WI38 (cell line): ENCODE data around the gene RSPO4.

Source experiments
- H3K4me3 ChIP-seq: 2 replicates; pipeline ENCODE4 v1.5.1; 2011; ENCODE audit warnings: low read depth, mild to moderate bottlenecking, control low read depth, low read length
- TF ChIP-seq, protein P1 (sequence below): IDR thresholded peaks from 2 replicates; pipeline ENCODE4 v1.5.1; 2012; ENCODE audit warnings: low read depth, mild to moderate bottlenecking, control low read depth, low read length

Gene RSPO4

DNA sequence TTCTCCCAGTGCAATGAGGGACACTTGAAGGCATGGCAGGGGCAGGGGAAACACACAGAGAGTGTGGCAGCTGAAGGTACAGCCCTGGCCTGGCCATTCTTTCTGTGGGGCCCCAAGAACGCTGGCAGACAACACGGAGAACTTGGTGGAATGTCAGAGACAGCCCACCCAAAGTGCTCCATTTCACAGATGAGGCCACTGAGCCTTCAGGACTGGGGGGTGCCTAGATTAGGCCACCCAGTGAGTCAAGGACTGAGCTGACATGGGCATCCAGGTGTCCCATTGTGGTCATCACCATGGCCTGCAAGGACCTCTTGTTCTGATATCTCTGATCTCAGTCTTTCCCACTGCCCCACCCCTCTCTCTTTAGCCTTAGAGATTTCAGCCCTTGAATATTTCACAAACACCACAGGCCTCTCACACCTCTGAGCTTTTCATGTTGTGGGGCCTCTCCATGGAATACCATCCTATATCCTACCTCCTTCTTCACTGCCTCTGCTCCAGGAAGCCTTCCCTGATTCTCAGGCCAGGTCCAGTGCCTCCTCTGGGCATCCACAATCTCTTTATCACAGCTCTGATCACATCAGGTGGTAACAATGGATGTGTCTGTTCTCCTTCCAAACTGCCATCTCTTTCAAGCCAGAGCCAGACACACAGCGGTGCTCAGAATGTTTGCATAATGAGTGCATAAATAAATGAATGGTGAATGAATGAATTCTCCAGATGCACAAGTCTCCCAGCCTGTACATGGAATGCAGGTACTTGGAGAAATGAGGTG is 2.0 kb upstream of the RSPO4 start:
- TF ChIP-seq, protein P1, sequence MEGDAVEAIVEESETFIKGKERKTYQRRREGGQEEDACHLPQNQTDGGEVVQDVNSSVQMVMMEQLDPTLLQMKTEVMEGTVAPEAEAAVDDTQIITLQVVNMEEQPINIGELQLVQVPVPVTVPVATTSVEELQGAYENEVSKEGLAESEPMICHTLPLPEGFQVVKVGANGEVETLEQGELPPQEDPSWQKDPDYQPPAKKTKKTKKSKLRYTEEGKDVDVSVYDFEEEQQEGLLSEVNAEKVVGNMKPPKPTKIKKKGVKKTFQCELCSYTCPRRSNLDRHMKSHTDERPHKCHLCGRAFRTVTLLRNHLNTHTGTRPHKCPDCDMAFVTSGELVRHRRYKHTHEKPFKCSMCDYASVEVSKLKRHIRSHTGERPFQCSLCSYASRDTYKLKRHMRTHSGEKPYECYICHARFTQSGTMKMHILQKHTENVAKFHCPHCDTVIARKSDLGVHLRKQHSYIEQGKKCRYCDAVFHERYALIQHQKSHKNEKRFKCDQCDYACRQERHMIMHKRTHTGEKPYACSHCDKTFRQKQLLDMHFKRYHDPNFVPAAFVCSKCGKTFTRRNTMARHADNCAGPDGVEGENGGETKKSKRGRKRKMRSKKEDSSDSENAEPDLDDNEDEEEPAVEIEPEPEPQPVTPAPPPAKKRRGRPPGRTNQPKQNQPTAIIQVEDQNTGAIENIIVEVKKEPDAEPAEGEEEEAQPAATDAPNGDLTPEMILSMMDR = no peak

DNA sequence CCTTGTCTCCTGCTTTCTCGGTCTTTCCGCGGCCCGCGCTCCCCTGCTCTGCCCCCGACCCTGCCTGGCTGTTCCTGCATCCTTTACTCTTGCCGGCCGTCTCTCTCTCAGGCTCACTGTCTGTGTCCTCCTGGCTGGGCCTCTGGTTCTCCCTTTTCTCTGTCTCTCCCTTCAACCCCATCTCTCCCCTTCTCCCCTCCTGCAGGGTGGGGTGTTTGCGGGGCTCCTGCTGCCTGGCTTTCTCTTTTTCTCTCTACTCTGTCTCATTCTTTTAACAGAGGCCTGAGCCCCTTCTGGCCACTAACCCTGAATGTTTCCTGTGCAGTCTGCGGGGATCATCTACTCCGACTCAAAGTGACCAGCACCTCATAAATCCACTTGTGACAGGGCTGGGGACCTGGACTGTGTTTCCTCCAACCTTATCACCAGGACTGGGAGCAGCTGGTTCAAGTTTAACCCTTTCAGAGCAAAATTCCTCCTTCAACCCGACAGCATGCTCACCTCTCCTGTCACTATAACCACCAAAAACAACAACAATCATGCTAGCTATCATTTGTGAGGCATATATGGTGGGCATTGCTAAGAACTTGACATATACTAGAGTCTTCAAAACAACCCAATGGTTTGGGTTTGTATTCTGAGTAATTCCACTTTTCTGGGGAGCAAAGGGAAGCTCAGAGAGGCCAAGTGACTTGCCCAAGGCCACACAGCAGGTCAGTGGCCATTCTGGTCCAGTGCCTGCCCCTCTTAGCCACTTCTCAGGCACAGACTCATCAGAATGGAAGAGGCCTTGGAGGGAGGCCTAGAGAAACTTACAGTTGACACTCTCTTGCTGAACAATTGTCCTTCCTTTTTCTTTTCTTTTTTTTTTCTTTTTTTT is 811 bp upstream of the RSPO4 start:
- no peak overlapping the region for H3K4me3 ChIP-seq
- TF ChIP-seq, protein P1 = no peak

More for the DNA sequence above, 2.0 kb upstream of the RSPO4 start:
- no peak overlapping the region for H3K4me3 ChIP-seq

DNA sequence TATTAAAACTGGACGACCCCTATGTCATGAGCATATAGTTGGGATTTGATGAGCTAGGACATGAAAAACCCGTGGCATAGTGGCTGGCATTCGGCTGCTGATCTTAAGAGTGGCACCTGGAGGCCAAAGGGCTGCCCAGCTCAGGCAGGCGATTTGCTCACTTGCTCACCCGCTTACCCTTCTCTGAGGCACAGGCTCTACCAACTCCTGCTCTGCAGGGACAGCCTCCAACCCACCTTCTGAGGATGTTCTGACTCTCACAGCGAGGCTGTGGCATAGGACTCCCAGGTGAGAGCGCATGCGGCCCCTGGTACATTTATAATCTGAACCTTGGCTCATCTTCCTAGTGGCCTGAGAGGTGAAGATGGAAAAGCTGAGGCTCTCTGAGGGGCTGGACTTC is 995 bp downstream of the RSPO4 start:
- TF ChIP-seq, protein P1 = no peak
- H3K4me3 ChIP-seq = no peak overlapping the region

DNA sequence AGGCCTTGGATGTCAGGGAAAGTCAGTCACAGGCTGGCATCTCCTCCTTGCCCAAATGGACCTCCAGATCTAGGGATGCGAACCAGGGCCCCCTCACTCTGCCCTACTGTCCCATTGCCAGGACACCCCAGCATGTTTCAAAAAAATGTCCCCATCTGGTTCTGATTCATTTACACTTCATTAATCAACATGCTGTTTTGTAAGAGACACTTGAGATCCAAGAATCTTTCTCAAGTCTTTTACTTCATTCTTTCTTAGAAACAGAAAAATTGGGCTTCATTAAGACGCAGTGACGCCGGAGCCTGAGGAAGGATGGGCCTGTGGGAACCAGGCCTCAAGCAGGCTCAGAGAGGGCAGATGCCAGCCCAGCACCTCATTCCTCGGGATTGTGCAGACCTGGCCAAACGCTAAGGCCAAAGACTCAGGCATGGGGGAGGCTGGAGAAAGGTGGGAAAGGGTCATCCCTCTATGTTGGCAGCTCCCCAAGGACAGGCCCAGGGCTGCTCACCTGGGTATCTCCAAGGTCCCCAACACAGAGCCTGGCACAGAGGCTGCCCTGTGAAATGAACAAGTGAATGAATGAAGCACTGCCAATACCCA is 3.8 kb downstream of the RSPO4 start:
- TF ChIP-seq, protein P1 = no peak
- no peak overlapping the region for H3K4me3 ChIP-seq

DNA sequence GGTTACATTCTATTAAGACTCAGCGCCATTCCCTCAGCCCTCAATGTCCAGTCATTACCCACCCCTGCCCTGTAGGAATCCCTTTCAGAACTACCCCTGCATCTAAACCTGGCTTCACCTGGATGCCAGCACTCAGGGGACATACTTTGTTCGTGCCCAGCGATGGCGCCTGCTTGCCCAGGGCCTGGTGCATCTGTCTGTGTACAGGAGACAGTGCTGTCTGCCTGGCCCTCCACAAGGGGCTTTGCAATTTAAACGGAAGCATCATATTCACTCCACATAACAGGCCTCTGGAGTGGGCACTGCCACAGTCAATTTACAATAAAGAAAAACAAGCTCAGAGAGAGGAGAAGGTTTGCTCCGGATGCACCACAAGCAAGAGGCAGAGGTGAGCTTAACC is 4.6 kb downstream of the RSPO4 start:
- H3K4me3 ChIP-seq = no peak overlapping the region
- TF ChIP-seq, protein P1 = no peak

DNA sequence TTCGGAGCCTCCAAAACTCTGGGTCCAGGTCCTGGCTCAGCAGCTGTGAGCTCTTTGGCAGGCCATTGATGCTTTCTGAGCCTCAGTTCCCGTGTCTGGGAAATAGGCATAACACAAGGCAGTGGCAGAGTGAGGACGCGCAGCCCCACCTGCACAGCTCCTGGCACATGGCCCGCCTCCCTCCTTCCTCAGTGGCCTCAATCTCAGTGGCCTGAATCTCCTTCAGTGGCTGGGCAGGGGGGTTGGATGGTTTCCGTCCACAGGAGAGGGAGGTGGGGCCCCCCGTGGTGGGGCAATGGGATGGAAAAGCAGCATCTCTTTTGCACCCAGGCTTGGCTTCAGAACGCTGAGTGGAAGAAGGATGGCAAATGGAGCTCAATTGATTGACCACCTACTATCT is 5.1 kb downstream of the RSPO4 start:
- TF ChIP-seq, protein P1 = no peak
- no peak overlapping the region for H3K4me3 ChIP-seq
